Measurements from ENCODE around the gene TSPEAR.

The TSPEAR gene

GRCh38 chr21:44711327-44712202 is at the start of gene TSPEAR:
Gene TSPEAR (minus strand): TSS chr21:44711572. CDS start chr21:44711514, 58 bp downstream.
- no peaks in the 10 kb centered on the region for H3K4me1 ChIP-seq (ENCODE audit: control insufficient read depth, insufficient read depth, low read length)
- no peak within 1 kb of the TSS for H3K4me3 ChIP-seq (ENCODE audit: low read length)
- H3K36me3 ChIP-seq (ENCODE audit: control insufficient read depth, insufficient read depth, low read length) = no peaks in the 10 kb centered on the region
- no peak within 1 kb of the TSS for H3K27ac ChIP-seq (ENCODE audit: low read depth, low read length)
- H3K27me3 ChIP-seq (ENCODE audit: control insufficient read depth, insufficient read depth, low read length) = peaks cover 50% of the 10 kb centered on the region
- no peak within 1 kb of the TSS for H3K9ac ChIP-seq (ENCODE audit: low read length)

- Histone ChIP-seq H3K9ac (ENCODE audit: low read length) (no peak overlapping the region), H3K27ac (ENCODE audit: low read depth, low read length) (no peak overlapping the region), H3K36me3 (ENCODE audit: control insufficient read depth, insufficient read depth, low read length) (no peaks in the 10 kb centered on the region), H3K4me1 (ENCODE audit: control insufficient read depth, insufficient read depth, low read length) (no peaks in the 10 kb centered on the region), H3K4me3 (ENCODE audit: low read length) (no peak overlapping the region), H3K27me3 (ENCODE audit: control insufficient read depth, insufficient read depth, low read length) (no peaks in the 10 kb centered on the region)
Observed at GRCh38 chr21:44760376-44760775, 49.0 kb upstream of the TSPEAR start.

- H3K9ac ChIP-seq (ENCODE audit: low read length) = no peak overlapping the region
Observed at GRCh38 chr21:44759628-44760285, 48.4 kb upstream of the TSPEAR start.

GRCh38 chr21:44758781-44759627 is 47.6 kb upstream of the TSPEAR start:
- H3K4me1 ChIP-seq (ENCODE audit: control insufficient read depth, insufficient read depth, low read length) = no peaks in the 10 kb centered on the region
- no peaks in the 10 kb centered on the region for H3K36me3 ChIP-seq (ENCODE audit: control insufficient read depth, insufficient read depth, low read length)
- H3K27me3 ChIP-seq (ENCODE audit: control insufficient read depth, insufficient read depth, low read length) = no peaks in the 10 kb centered on the region
- no peak overlapping the region for H3K9ac ChIP-seq (ENCODE audit: low read length)
- H3K4me3 ChIP-seq (ENCODE audit: low read length) = no peak overlapping the region
- no peak overlapping the region for H3K27ac ChIP-seq (ENCODE audit: low read depth, low read length)

More at GRCh38 chr21:44759628-44760285, 48.4 kb upstream of the TSPEAR start:
- Histone ChIP-seq H3K27me3 (ENCODE audit: control insufficient read depth, insufficient read depth, low read length) (no peaks in the 10 kb centered on the region), H3K36me3 (ENCODE audit: control insufficient read depth, insufficient read depth, low read length) (no peaks in the 10 kb centered on the region), H3K4me3 (ENCODE audit: low read length) (no peak overlapping the region), H3K4me1 (ENCODE audit: control insufficient read depth, insufficient read depth, low read length) (no peaks in the 10 kb centered on the region), H3K27ac (ENCODE audit: low read depth, low read length) (no peak overlapping the region)

- Histone ChIP-seq H3K27me3 (ENCODE audit: control insufficient read depth, insufficient read depth, low read length) (no peaks in the 10 kb centered on the region), H3K36me3 (ENCODE audit: control insufficient read depth, insufficient read depth, low read length) (no peaks in the 10 kb centered on the region), H3K4me3 (ENCODE audit: low read length) (no peak overlapping the region), H3K27ac (ENCODE audit: low read depth, low read length) (no peak overlapping the region), H3K9ac (ENCODE audit: low read length) (no peak overlapping the region), H3K4me1 (ENCODE audit: control insufficient read depth, insufficient read depth, low read length) (no peaks in the 10 kb centered on the region)
Observed at GRCh38 chr21:44758141-44758561, 46.8 kb upstream of the TSPEAR start.

- Histone ChIP-seq H3K4me1 (ENCODE audit: control insufficient read depth, insufficient read depth, low read length) (no peaks in the 10 kb centered on the region), H3K4me3 (ENCODE audit: low read length) (no peak overlapping the region)
Observed at GRCh38 chr21:44757731-44758130, 46.4 kb upstream of the TSPEAR start.

GRCh38 chr21:44756423-44757185 is 45.2 kb upstream of the TSPEAR start:
- Histone ChIP-seq H3K4me1 (ENCODE audit: control insufficient read depth, insufficient read depth, low read length) (no peaks in the 10 kb centered on the region), H3K4me3 (ENCODE audit: low read length) (no peak overlapping the region), H3K27ac (ENCODE audit: low read depth, low read length) (no peak overlapping the region), H3K27me3 (ENCODE audit: control insufficient read depth, insufficient read depth, low read length) (no peaks in the 10 kb centered on the region), H3K36me3 (ENCODE audit: control insufficient read depth, insufficient read depth, low read length) (no peaks in the 10 kb centered on the region), H3K9ac (ENCODE audit: low read length) (no peak overlapping the region)

More at GRCh38 chr21:44757731-44758130, 46.4 kb upstream of the TSPEAR start:
- H3K27ac ChIP-seq (ENCODE audit: low read depth, low read length) = no peak overlapping the region
- H3K36me3 ChIP-seq (ENCODE audit: control insufficient read depth, insufficient read depth, low read length) = no peaks in the 10 kb centered on the region
- no peaks in the 10 kb centered on the region for H3K27me3 ChIP-seq (ENCODE audit: control insufficient read depth, insufficient read depth, low read length)
- H3K9ac ChIP-seq (ENCODE audit: low read length) = no peak overlapping the region

- no peak overlapping the region for H3K4me3 ChIP-seq (ENCODE audit: low read length)
- H3K36me3 ChIP-seq (ENCODE audit: control insufficient read depth, insufficient read depth, low read length) = no peaks in the 10 kb centered on the region
- H3K27ac ChIP-seq (ENCODE audit: low read depth, low read length) = no peak overlapping the region
- H3K27me3 ChIP-seq (ENCODE audit: control insufficient read depth, insufficient read depth, low read length) = peaks cover 3% of the 10 kb centered on the region
- no peak overlapping the region for H3K9ac ChIP-seq (ENCODE audit: low read length)
- H3K4me1 ChIP-seq (ENCODE audit: control insufficient read depth, insufficient read depth, low read length) = no peaks in the 10 kb centered on the region
Observed at GRCh38 chr21:44755227-44755626, 43.9 kb upstream of the TSPEAR start.

GRCh38 chr21:44753357-44753756 is 42.0 kb upstream of the TSPEAR start:
- Histone ChIP-seq H3K36me3 (ENCODE audit: control insufficient read depth, insufficient read depth, low read length) (no peaks in the 10 kb centered on the region), H3K27ac (ENCODE audit: low read depth, low read length) (no peak overlapping the region), H3K27me3 (ENCODE audit: control insufficient read depth, insufficient read depth, low read length) (peaks cover 3% of the 10 kb centered on the region), H3K4me3 (ENCODE audit: low read length) (no peak overlapping the region), H3K4me1 (ENCODE audit: control insufficient read depth, insufficient read depth, low read length) (no peaks in the 10 kb centered on the region), H3K9ac (ENCODE audit: low read length) (no peak overlapping the region)

- Histone ChIP-seq H3K27ac (ENCODE audit: low read depth, low read length) (no peak overlapping the region), H3K36me3 (ENCODE audit: control insufficient read depth, insufficient read depth, low read length) (no peaks in the 10 kb centered on the region), H3K4me3 (ENCODE audit: low read length) (no peak overlapping the region)
Observed at GRCh38 chr21:44752671-44753235, 41.4 kb upstream of the TSPEAR start.

GRCh38 chr21:44751799-44752636 is 40.6 kb upstream of the TSPEAR start:
- Histone ChIP-seq H3K27ac (ENCODE audit: low read depth, low read length) (no peak overlapping the region), H3K27me3 (ENCODE audit: control insufficient read depth, insufficient read depth, low read length) (peaks cover 3% of the 10 kb centered on the region), H3K9ac (ENCODE audit: low read length) (no peak overlapping the region), H3K36me3 (ENCODE audit: control insufficient read depth, insufficient read depth, low read length) (no peaks in the 10 kb centered on the region), H3K4me3 (ENCODE audit: low read length) (no peak overlapping the region), H3K4me1 (ENCODE audit: control insufficient read depth, insufficient read depth, low read length) (no peaks in the 10 kb centered on the region)

More at GRCh38 chr21:44752671-44753235, 41.4 kb upstream of the TSPEAR start:
- Histone ChIP-seq H3K9ac (ENCODE audit: low read length) (no peak overlapping the region), H3K4me1 (ENCODE audit: control insufficient read depth, insufficient read depth, low read length) (no peaks in the 10 kb centered on the region), H3K27me3 (ENCODE audit: control insufficient read depth, insufficient read depth, low read length) (peaks cover 3% of the 10 kb centered on the region)
